Measurements from ENCODE around the gene DPF3. TPM values are rescaled to one million over a fixed set of nuclear protein-coding genes. Genes with fewer than 3 reads are reported as not detected.
A peak's percentile ranks its signal among the peaks of the same experiment; 100 is the strongest.

DPF3 gene
- total and polyA plus RNA-seq, 12 donors, result 0.91 to 6.0 (median 2.9) TPM

DNA sequence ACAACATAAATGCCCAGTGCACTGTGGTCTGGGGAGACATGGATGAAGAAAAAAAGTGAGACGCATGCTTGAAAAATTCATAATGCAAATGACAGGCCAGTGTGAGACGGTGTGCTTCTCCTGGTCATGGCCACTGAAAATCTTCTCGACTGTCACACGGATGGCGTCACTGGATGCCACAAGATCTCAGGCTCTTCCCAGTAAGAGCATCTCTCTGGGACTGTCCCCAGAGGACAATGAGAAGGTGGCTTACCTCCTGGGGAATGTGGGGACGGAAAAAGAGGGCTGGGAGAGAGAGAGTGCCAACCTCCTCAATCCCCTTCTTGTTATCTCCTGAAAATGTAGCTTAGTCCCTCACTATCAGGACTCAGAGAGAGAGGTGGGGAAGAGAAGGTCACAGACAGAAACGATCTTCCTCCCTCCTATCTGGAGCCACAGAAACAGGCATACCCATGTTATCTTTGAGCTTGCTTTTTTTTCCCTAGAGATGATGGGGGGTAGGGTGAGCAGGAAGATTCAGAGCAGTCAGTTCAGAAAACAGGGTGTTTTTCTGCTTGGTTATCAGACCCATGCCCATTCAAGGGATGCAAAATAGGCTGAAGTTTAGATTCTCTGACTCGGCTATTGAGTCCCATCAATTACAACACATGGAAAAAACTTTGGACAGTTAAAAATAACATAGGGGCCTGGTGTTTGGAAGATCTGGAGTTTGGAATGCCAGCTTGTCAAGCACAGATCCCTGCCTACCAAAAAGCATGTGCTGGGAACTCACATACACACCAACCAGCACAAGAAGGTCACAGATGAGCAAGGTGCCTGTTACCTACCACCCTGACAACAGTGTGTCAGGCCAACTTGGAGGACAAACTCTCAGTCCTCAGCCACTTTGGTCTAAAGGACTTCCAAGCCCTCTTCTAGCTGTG is 24.2 kb downstream of the DPF3 start:
- Histone ChIP-seq H3K27ac (no peak overlapping the region), H3K4me1 (replicated peaks in 1 of 2) (no peaks in the 10 kb centered on the region), H3K4me3 (no peak overlapping the region), H3K36me3 (replicated peaks in 1 of 2) (no peaks in the 10 kb centered on the region), H3K9me3 (replicated peaks in 1 of 3) (no peaks in the 10 kb centered on the region), H3K27me3 (no peaks in the 10 kb centered on the region)
- no peak for DNase-seq
- WGBS, 4 donors, result 82 to 88% (median 84%) methylated on average over 8 of the region's 8 CpGs
- intact Hi-C loops (cut with DNase I), result no loop called here
- TF ChIP-seq, protein P1, sequence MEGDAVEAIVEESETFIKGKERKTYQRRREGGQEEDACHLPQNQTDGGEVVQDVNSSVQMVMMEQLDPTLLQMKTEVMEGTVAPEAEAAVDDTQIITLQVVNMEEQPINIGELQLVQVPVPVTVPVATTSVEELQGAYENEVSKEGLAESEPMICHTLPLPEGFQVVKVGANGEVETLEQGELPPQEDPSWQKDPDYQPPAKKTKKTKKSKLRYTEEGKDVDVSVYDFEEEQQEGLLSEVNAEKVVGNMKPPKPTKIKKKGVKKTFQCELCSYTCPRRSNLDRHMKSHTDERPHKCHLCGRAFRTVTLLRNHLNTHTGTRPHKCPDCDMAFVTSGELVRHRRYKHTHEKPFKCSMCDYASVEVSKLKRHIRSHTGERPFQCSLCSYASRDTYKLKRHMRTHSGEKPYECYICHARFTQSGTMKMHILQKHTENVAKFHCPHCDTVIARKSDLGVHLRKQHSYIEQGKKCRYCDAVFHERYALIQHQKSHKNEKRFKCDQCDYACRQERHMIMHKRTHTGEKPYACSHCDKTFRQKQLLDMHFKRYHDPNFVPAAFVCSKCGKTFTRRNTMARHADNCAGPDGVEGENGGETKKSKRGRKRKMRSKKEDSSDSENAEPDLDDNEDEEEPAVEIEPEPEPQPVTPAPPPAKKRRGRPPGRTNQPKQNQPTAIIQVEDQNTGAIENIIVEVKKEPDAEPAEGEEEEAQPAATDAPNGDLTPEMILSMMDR (IDR thresholded peaks at IDR 0.05), result no peak
- TF ChIP-seq POLR2A (IDR thresholded peaks at IDR 0.05), result no peak

DNA sequence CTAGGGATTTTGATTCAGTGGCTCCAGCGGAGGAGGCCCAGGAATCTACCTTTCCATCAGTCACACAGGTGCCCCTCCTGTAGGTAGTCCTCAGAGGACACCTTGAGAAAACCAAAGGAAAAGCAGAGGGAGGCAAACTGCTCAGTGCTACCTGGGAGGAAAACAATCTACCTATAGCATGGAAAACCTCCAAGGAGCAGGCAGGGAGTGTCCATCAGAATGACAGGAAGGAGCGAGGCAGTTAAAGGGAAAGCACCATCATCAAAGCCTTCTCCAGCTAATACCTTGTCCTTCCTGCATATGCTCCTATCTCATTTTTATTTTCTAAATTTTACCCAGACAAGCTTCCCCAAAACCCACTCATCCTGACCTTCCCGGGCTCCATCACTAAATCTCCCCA is 25.4 kb downstream of the DPF3 start:
- Histone ChIP-seq H3K9me3 (replicated peaks in 1 of 3) (no peaks in the 10 kb centered on the region), H3K4me3 (no peak overlapping the region), H3K4me1 (replicated peaks in 1 of 2) (no peaks in the 10 kb centered on the region), H3K27ac (no peak overlapping the region), H3K27me3 (no peaks in the 10 kb centered on the region), H3K36me3 (replicated peaks in 1 of 2) (no peaks in the 10 kb centered on the region)
- intact Hi-C loops (cut with DNase I), result no loop called here
- TF ChIP-seq POLR2A (IDR thresholded peaks at IDR 0.05), result no peak
- TF ChIP-seq, protein P1 (IDR thresholded peaks at IDR 0.05), result no peak
- DNase-seq, result no peak
- whole genome bisulfite sequencing, 4 donors, result 92 to 98% (median 97%) methylated on average over 3 of the region's 3 CpGs

DNA sequence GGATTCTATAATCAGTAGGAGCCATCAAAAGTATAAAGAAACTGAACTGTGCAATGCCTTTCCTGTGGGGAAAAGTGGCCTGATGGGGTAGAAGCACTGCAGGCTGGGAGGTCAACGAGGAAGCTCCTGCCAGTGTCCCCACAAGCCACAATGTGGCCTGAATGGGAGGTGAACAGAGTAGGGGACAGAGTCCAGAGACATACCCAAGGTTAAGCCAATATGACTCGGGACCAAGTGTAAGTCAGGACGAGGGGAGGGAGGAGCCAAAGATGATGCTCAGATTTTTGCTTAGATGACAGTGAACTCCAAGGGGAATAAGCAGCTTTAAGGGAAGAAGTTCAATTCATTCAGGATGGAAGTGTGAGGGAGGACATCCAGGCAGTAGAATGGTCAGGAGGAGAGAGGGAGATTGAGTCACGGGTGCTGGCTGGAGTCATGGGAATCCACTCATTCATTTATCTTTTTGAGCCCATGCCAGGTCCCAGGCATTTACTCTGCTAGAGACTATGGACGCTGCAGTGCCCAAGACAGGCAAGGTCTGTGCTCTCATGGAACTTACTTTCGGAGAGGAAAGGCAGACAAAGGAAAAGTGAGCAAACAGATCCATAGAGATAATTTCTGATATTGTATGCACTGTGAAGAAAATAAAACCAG is 29.1 kb downstream of the DPF3 start:
- DNase-seq, result peak in 6 of 7 donors; percentile 20 to 63 (median 28)
- no peak overlapping the region for H3K4me3 ChIP-seq
- no peaks in the 10 kb centered on the region for H3K4me1 ChIP-seq (replicated peaks in 1 of 2)
- intact Hi-C loops (cut with DNase I), result no loop called here
- 64 to 79% (median 74%) methylated on average over 6 of the region's 6 CpGs for WGBS, 4 donors
- H3K9me3 ChIP-seq (replicated peaks in 1 of 3), result no peaks in the 10 kb centered on the region
- TF ChIP-seq POLR2A (IDR thresholded peaks at IDR 0.05), result no peak
- TF ChIP-seq, protein P1 (IDR thresholded peaks at IDR 0.05), result no peak
- H3K27me3 ChIP-seq, result no peaks in the 10 kb centered on the region
- no peaks in the 10 kb centered on the region for H3K36me3 ChIP-seq (replicated peaks in 1 of 2)
- no peak overlapping the region for H3K27ac ChIP-seq

DNA sequence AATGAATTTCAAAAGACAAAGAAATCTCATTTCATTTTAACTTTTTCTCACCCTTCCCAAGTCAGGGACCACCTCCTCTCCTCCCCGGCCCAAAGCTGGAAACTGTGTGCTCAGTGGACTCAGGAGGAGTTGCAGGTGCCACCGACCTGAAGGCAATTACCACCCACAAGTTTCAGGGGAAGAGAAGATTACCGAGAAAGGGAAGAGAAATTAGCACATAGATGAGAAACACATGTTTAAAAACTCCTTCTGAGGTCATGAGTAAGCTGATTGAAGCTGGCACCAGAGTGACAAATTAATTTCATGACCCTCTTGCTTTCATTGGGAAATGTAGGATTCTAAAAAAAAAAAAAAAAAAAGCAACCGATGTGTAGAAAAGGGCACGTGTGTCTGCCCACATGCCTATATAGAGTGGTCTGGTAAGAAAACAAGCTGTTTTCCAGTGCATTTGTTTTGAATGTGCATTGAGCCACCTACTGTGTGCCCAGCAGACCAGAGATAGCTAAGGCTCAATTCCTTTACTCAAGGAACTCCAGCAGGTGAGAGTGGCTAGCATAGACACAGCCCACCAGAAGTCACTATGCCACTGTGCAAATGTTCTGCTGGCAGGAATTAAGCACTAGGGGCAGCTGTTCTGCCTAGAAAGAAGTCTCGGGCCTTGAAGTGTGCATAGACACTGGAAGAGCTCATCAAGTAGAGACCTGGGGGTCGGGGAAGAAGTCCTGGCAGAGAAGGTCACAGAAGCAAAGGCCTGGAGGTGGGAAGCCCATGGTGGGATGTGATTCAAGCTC is 30.5 kb downstream of the DPF3 start:
- no peak for DNase-seq
- Histone ChIP-seq H3K9me3 (replicated peaks in 1 of 3) (no peaks in the 10 kb centered on the region), H3K27ac (no peak overlapping the region), H3K4me1 (replicated peaks in 1 of 2) (no peaks in the 10 kb centered on the region), H3K36me3 (replicated peaks in 1 of 2) (no peaks in the 10 kb centered on the region), H3K27me3 (no peaks in the 10 kb centered on the region), H3K4me3 (no peak overlapping the region)
- intact Hi-C loops (cut with DNase I), result no loop called here
- 69 to 81% (median 73%) methylated on average over 7 of the region's 7 CpGs for WGBS, 4 donors
- TF ChIP-seq, protein P1 (IDR thresholded peaks at IDR 0.05), result no peak
- no peak for TF ChIP-seq POLR2A (IDR thresholded peaks at IDR 0.05)

Measured in adrenal gland (tissue), 12 donors.